GM19023 (cell line): ENCODE measurements around the gene MYO19.

ENCODE experiments used
- ATAC-seq: cut with Tn5 transposase; IDR thresholded peaks from one replicate; pipeline ENCODE4 v1.9.1; 2021; ENCODE audit warnings: mild to moderate bottlenecking, moderate library complexity; ENCODE audit not compliant: unreplicated experiment

Gene MYO19

GRCh38 chr17:36534840-36535668 lies at the start of gene MYO19, which contains the start of gene PIGW:
MYO19 (minus strand) TSS chr17:36534868; CDS start chr17:36532538, 2,330 bp downstream.
PIGW (plus strand) TSS chr17:36534987; CDS start chr17:36537102, 2,115 bp downstream.
- ATAC-seq: peak; percentile 79

GRCh38 chr17:36583787-36584186 lies 49.1 kb upstream of the MYO19 start:
- no peak for ATAC-seq

GRCh38 chr17:36578671-36579070 lies 44.0 kb upstream of the MYO19 start:
- no peak for ATAC-seq

- ATAC-seq: no peak
Observed at GRCh38 chr17:36576793-36577192, 42.1 kb upstream of the MYO19 start.

- no peak for ATAC-seq
Observed at GRCh38 chr17:36575028-36575427, 40.4 kb upstream of the MYO19 start.

- no peak for ATAC-seq
Observed at GRCh38 chr17:36566081-36566480, 31.4 kb upstream of the MYO19 start.

- no peak for ATAC-seq
Observed at GRCh38 chr17:36553459-36553858, 18.8 kb upstream of the MYO19 start.

- ATAC-seq: no peak
Observed at GRCh38 chr17:36550491-36551417, 16.1 kb upstream of the MYO19 start.

- ATAC-seq: no peak
Observed at GRCh38 chr17:36547776-36548175, 13.1 kb upstream of the MYO19 start.

GRCh38 chr17:36546418-36547093 lies 11.9 kb upstream of the MYO19 start:
- ATAC-seq: no peak

- peak; percentile 65 for ATAC-seq
Observed at GRCh38 chr17:36545465-36546417, 11.1 kb upstream of the MYO19 start.

GRCh38 chr17:36545077-36545464 lies 10.4 kb upstream of the MYO19 start:
- peak; percentile 29 for ATAC-seq

- ATAC-seq: peak; percentile 52
Observed at GRCh38 chr17:36544307-36545076, 9.8 kb upstream of the MYO19 start, which contains the start of gene GGNBP2. GGNBP2 (plus strand) TSS chr17:36544919; CDS start chr17:36545725, 806 bp downstream.

GRCh38 chr17:36544044-36544306 lies 9.3 kb upstream of the MYO19 start:
- ATAC-seq: peak; percentile 1

GRCh38 chr17:36542755-36543154 lies 8.1 kb upstream of the MYO19 start:
- ATAC-seq: no peak

- no peak for ATAC-seq
Observed at GRCh38 chr17:36540696-36541095, 6.0 kb upstream of the MYO19 start.

- peak; percentile 11 for ATAC-seq
Observed at GRCh38 chr17:36535669-36536081, 1.0 kb upstream of the MYO19 start.

GRCh38 chr17:36533935-36534839 lies 481 bp downstream of the MYO19 start:
- peak; percentile 41 for ATAC-seq
